Smooth muscle cell of the brain vasculature (primary cell): Measurements from ENCODE around the gene GCG.

Experiments
- DNase-seq: peaks from one replicate; pipeline ENCODE4 v3.0.0-alpha.2; 2012; ENCODE audit warnings: low read depth, low spot score

GCG gene

DNA sequence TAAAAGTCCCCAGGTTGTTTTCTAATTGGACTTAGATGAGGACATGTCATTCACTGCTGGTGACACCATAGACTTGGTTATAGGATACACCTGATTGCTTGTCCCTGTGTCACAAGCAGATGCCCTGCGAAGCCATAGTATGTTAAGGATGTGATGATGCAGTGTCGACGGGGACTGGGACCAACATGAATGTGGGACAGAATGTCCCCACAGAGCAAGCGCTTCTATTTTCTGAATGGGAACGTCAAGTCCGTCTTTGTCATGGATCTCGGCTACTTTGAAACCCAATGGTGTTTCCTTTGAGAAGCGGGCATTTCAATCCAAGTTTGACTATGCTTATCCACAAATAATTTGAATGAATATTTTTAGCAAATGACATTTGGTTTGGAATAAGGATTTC lies 2.1 kb downstream of the GCG start:
- no peak for DNase-seq

DNA sequence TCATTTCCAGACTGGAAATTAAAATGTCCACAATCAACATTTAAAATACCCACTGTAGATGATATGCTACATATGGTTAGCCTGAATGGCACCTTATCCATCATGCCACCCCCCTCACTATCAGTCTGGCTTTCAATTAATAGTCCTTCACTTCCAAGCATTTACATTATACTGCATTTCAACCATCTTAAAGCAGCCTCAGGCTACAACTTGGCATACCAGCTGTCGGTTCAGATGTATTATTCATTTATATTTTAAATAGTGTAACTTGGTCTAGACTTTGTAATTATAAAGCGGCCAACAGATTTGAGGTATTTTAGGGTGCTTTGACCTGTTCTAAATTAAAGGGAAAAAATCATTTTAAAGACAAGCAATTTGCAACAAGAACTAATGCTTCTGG lies 2.6 kb downstream of the GCG start:
- DNase-seq, result no peak

DNA sequence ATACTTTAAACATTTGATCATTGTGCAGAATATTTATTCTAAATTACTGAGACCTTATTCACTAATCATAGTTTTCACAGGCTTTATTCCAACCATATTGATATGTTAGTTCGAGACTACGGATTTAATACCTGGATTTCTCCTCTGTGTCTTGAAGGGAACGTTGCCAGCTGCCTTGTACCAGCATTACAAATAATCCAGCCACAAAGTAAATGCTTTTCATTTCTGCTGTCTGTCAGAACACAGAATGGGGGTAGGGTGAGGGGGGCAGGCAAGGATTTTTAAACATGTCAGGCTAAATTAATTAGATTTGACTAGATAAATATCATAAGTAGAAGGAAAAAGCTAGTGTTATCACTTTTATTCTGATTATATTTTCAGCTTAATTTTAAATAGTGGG lies 3.1 kb downstream of the GCG start:
- DNase-seq, result no peak

DNA sequence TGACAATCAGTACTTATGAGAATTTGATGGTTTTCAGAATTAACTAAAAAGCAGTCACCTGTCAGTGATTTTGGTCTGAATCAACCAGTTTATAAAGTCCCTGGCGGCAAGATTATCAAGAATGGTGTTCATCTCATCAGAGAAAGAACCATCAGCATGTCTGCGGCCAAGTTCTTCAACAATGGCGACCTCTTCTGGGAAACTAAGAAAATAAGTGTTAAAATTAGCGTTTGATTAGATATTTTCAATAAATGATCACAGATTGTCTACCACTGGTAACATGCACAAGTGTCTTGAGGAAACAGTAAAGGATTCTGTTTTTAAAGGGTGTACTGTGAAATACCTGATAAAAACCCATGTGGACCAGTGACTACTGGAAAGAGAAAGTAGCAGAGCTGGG lies 8.1 kb downstream of the GCG start:
- DNase-seq, result no peak

DNA sequence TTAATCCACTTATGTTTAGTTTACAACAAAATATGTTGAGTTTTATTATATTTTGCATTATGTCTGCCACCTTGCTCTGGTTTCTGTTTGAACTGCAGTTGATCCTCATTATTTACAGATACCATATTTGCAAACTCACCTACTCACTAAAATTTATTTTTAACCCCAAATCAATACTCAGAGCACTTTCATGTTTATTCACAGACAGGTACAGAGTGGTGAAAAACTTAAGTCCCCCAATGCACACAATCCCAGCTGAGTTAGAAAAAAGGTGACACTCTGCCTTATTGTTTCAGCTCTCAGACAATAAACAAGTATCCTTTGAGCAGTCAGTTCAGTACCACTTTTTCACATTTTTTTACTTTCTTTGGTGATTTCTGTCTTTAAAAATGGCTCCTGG lies 13.7 kb downstream of the GCG start:
- no peak for DNase-seq

DNA sequence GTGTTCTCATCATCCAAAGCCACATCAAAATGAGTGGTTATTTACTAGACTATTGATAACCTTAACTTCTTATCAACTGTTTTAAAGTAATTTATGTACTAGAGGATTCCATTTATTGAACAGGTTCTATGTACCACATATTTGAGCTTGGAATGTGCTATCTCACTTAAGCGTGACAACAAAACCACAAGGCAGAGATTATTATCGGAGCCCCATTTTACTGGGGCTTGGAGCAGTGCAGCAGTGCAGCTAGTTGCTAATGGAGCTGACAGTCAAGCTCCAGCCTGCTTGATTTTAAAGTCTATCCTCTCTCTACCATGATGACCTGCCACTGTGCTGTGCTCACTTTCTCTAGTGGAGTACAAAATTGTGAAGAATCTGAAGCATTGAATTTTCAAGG lies 24.6 kb downstream of the GCG start:
- no peak for DNase-seq

DNA sequence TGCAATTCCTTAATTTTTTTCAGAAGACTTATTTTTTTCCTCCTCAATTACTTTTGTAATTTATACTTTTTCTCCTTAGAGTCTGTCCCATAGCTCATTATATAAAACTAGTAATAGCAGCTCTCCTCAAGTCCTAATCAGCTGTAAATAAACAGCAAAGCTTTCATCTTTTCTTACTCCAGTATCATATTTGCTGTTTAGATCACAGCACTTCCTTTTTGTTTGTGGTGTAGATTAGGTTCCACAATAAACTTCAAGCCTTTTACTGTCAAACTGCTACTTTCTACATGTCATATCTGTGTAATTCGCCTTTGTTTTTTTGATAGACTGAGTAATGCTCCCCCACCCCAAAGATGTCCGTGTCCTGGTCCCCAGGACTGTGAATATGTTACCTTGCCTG lies 25.5 kb downstream of the GCG start:
- DNase-seq, result no peak

DNA sequence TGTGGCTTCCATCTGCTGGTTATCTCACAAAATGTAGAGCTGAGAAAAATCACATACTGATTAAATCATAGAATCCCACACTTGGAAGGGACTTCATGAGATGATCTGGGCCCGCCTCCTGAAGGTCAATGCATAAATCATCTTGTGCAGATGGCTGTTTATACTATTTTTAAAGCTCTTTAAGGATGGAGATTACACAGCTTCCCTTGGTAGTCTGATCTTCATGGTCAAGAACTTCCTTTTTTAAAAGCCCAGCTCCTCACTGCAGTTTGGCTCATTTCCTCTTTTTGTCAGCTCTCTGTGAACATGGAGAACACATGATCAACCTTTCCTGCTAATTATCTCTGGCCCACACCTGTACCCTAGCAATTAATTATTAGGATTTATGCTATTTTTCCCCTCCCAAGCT lies 25.9 kb downstream of the GCG start:
- DNase-seq, result no peak

DNA sequence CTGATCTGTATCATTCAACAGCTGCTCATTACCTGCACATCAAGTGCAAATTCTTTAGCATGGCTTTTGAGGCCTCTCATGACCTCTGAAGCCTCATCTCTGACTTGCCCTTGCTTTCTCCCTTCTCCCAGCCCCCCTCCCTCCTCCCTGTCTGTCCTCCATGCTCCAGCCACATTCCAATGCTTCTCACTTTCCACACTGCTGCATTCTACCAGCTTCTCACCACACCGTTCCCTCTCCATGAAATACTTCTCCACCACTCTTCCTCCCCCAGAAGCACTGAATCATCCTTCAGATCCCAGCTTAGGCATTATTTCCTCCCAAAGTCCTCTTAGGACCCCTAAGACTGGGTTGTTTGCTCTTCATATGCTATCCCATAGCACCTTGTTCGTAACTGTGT lies 26.9 kb downstream of the GCG start:
- no peak for DNase-seq

DNA sequence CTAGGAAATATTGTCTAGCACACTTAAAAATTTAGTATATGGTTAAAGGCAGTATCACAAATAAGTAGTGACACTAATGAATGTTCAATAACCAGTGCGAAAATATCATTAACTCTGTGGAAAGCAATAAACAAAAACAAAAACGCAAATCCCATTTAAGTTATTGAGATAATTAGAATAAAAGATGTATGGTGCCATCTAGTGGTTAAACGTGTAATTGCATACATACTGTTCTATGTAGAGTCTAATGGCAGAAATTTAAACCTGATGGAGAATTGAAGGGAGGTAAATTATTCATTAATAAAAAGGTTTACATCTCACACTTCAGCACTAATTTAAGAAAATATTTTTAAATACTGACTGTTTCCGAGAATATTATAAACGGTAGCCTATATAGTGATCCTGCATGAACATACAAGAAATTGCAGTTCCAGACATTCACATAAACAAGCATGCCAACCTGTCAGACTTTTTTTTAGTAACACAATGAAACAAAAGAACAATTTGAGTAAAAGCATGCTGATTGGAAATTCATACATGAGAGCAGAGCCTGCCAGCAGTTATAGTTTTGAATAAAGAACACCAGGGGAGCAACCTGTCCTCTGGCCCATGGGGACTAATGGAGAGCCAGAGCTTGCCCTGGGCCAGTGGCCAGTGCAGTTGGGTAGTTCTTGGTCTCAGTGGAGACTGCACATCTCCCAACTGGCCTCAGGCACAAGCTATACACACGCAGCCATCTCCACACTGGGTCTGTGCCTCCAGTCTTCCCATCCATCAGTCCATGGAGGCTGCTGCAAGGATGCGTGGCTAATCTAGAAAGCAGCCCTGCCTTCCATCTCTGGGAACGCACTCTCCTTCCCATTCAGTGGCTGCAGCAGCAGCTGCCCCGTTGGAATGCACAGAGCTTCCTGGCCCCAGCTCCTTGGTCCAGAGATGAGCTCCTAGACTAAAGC lies 28.0 kb downstream of the GCG start:
- peak; percentile 44 for DNase-seq

DNA sequence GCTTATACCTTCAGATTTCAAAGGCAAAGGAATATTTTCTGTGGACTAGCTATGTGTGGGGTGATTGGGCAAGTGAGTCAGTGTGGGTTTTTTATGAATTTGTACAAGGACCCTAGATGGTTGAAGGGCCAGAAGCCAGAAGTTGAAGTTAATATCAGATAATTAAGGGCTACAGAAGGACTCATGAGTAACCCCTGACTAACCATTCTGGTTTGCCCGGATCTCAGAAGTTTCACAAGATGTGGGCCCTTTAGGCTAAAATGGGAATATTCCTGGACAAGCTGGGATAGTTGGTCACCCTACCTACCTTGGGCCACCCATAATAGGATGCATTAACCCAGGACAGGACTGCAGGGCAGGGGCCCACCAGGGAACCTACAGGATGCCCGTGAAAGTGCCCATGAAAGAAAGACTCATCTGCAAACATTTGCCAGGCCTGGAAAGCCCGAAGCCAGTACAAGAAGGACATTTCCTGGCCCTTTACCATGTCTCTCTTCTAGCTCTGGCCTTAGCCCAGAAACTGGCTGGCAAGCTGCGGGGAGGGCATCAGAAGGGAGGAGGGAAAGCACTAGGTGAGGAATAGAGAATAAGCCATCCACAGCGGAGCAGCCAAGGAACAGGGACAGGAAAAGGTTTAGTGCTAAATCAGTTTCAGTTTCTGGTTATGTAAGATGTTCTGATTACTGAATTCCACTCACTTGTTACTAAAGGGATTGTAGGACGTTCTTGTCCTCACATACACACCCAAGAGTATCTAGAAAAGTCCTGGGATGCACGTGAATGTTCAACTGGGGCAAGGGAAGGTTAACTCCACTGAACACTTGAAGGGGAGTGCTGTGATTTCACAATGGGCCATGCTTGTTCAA lies 33.6 kb downstream of the GCG start:
- no peak for DNase-seq

DNA sequence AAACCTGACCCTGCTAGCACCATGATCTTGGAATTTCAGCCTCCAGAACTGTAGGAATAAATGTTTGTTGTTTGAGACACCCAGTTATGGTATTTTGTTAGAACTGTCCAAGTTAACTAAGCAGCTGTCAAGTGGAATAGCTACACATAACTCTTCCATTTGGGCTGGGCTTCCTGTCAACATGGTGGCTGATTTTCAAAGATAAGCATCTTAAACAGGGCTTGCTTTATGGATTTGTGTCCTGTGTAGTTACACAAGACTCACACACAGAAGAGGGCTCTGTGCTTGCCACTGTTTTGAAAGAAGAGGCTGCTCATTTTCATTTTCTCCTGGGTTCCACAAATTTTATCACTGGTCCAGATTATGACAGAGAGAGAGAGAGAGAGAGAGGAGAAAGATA lies 35.7 kb downstream of the GCG start:
- no peak for DNase-seq

DNA sequence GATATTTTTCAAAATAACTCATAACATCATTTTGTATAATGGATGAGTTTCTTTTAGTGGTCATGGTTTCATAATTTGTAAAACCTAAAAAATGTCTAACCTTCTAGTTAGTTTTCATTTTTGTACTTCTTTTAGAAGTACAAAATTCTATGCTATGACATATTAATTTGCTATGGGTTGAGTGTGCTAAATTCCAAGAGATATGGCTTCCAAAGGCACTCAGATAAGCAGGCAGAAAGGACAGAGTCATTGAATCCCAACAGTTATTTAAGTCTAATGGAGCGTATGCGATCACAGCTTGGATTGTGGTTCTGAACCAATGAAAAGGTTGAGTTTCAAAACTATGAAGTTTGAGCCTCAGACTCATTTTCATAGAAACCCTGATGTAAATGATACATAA lies 37.0 kb downstream of the GCG start:
- no peak for DNase-seq

DNA sequence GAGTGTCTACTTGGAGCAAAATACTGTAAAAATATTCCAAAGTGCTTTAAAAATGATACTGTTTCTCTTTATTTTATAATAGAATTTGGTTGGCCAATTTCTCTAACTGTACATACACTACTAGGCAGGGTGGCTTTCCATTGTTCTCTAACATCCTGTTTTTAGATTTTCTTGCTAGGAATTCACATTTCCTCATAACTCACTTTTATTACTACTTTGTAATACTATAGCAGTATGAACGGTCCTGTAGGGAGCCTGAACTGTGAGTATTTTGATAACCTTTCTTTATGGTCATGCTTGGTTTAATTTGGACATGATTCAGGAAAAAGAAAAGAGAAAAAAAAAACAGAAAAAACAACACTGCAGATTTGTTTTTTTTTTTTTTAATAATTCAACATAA lies 37.8 kb downstream of the GCG start:
- DNase-seq, result no peak

DNA sequence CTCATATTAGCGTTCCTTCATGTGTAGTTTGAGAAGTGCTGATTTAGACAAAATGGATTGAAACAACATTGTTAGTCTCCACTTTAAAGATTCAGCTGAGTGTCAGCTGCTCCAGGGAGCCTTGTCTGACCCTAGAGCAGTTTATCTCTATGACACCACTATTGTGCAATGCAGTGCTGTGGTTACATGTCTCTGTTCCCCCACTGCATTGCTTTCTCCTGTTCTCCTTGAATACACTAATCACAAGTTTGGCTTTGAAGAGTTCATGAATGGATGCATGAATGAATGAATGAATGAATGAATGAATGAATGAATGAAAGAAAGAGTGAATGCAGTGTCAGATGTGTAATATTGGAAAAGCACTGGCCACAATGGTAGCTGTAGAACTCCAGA lies 38.3 kb downstream of the GCG start:
- DNase-seq, result no peak

DNA sequence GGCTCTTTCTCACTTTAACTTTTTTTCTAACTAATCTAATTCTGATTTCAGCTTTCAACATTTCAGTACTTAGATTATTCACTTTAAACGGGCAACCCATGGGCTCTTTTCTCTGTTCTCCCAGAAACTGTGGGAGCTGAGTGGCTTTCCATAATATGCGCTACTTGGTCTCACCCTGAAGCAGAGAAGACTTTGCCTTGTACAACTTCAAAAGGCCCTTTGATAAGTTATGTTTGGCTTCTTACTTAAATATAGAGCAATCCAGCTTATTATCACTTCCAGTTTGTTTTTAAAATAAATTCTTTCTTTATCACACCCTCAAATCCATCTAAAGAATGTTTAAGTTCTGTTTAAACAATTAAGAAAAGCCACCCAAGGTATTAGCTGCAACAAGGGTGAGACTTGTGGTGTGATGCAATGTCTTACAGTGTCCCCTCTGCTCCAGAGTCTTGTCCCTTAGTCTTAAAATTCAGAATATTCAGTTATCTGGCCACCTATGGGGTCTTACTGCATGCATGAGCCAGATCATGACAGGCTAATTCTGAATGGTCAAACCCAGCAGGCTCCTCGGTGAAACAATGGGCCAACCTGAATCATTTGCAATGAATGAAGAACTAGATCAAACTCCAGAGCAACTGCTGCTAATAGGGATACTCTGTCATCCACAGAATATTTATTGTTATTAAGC lies 38.8 kb downstream of the GCG start:
- no peak for DNase-seq

DNA sequence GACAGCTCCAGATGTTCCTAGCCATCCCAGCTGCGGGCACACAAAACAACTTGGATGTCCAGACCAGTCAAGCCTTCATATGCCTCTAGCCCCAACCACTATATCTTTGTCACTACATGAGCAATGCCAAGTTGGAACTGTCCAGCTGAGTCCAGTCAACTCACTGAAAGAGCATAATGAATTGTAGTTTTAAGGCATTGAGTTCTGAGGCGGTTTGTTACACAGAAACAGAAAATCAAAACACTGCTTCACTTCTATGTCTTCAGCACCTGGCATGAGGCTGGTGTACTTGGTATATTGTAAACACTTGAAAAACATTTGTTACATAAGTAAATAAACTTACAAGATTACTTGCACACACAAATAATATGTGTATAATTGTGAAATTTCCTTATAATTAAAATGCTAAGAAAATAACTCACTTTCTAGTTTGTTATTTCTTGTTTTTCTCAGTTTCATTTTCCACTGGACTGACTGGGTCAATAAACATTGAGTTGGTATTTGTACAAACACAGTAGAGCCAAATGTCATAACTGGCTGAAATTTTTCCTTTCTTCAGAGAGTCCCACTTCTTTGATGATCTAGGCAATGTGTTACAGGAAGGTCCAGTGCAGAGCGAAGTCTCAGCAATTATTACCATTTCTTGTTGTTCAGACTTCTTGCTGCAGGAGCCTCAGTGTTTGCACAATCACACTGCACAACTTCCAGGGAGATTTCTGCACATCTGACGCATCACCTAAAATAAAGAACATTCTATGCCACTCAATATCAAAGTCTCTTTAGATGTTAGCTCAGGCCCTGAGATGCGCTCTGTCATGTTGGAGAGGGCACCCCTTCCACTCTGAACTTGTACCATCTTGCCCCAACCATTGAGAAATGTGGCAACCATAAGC lies 39.8 kb downstream of the GCG start:
- DNase-seq, result no peak

DNA sequence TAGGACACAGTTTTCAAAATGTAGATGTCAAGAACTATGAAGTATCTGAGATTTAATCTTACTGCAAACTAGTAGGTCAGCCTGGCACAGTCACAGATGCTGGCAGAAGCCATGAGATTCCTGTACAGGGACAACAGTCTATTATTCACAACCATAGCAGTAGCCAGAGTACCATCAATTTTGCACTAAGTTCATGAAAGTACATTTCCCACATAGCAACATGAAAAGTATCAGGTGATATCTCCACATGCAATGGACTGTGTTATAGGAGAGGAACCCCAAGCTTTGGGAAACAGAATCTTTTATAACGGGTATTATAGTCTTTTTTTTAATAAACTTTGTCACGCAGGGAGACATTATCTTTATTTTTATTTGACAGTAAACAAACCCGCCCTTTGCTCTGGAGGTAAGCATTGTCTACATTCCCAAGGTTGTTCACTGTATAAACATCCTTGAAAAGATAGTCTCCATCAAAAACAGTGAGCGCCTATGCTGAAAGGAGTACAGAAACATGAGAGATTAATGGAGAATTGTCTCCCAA lies 44.6 kb downstream of the GCG start:
- no peak for DNase-seq

DNA sequence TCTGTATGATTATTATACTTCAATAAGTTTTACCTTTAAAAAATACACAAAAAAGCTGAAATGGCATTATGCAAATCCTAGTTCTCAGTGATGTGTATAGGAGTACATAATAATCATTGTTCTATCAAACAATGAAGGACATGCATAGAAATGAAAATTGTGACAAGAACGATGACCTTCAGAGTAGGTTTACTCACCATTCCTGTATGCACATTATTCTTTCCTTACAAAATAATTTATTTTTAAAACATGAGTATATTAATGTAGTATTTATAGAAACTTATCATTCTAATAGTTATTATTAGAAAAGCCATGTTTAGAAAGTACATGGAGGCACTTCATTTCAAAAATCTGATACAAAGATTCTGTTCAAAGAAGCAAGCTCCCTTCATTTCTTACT lies 45.3 kb downstream of the GCG start:
- DNase-seq, result no peak

DNA sequence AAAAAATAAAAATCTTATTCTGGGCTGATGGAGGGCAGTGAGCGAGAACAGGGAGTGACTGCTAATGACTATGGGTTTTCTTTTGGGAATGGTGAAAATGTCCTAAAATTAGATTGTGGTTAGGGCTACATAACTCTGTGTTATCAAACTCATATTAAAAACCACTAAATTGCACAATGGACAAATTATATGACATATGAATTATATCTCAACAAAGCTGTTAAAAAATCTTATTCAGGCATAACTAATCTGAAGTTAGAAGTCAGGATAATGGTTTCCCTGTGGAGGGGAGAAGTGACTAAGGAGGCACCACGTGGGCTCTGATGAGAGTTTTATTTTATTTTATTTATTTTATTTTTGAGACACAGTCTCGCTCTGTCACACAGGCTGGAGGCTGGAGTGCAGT lies 45.9 kb downstream of the GCG start:
- DNase-seq, result no peak

DNA sequence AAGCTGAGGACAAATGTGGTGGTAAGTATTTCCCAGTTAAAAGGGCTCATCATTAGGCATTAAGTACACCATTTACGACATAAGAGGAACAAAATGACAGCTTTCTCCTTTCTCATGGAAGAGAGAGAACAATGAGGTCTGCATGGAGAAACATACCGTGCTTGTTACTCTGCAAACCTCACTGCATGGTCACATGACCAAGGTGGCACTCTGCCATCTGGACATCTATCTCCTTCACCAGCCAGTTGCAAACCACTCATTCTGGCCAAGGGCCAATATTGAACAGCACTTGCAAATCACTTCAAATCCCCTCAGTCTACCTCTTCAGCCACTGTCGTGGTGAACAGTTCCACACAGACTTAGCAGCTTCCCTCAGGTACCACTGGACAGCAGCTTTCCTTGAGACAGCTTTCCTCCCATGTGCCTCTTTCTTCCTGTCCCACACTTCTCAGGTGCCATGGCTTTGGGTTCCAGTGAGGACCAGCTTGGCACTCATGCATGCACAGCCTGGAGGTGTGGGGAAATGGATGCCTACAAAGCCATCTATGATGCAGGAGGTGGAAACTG lies 48.5 kb downstream of the GCG start:
- no peak for DNase-seq
